ENCODE data around the gene ADRA1B. TPM values are rescaled to one million over a fixed set of nuclear protein-coding genes. Genes with fewer than 3 reads are reported as not detected.
A peak's percentile ranks its signal among the peaks of the same experiment; 100 is the strongest.

ADRA1B gene
- total RNA-seq, 1 donor from 2014 or later: not detected

GRCh38 chr5:160021831-160022446 is 105.7 kb downstream of the ADRA1B start:
- peak; percentile 36 for DNase-seq (ENCODE audit: low spot score)
- Mint-ChIP-seq H3K4me1 (ENCODE audit: low read depth) (peaks cover 17% of the 10 kb centered on the region), H3K4me3 (ENCODE audit: low read depth) (no peak overlapping the region), H3K27ac (no peak overlapping the region), H3K9me3 (no peaks in the 10 kb centered on the region), H3K27me3 (ENCODE audit: low read depth) (no peaks in the 10 kb centered on the region), H3K36me3 (ENCODE audit: low read depth) (peaks cover 38% of the 10 kb centered on the region)
- intact Hi-C loops (cut with micrococcal nuclease): loop anchor here (1.0 to 2.0 kb wide), 2 partner anchors 177 to 323 kb away; no protein-coding TSS in a partner anchor

Other genes with a start within 250 kb of the ADRA1B start
- 64.0 and 64.9 TPM in 2 replicates for gene TTC1, start 92.7 kb downstream of the ADRA1B start, total RNA-seq
- gene PWWP2A, start 203.0 kb downstream of the ADRA1B start, total RNA-seq: 20.4 and 22.7 TPM in 2 replicates

Data from activated T-helper 2 cell treated with anti-CD3 and anti-CD28 coated beads, Interferon-gamma antibody, Interleukin-2, Interleukin-4, amounts not matched to agents 10 μg/mL and 5 μg/mL and 100 μg/mL, durations not matched to agents 14 hours and 24 hours and 36 hours (primary cell).